Activated T-cell treated with anti-CD3 and anti-CD28 coated beads for 4 hours (primary cell): ENCODE measurements around the gene ZNF362.

Experiments
- DNase-seq: peaks from one replicate; pipeline ENCODE4 v3.0.0-alpha.2; 2020

ZNF362 gene

DNA sequence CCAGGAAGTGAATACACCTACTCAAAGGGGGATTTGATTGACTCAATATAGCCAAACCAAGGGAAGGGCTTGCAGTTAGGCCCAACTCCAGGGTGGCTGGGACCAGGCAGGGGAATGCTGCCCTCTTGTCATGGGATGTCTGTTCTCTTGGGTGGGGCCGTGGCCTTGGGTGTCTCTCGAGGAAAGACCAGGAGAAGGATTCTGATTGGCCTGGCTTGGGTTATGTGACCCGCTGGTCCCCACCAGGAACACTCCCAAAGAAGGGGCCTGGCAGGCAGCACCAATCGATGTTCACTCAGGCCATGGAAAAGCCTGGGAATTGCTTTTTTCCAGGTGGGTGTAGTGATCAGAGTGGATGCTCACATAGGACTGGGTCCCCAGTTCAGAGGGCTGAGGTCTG lies 10.1 kb upstream of the ZNF362 start:
- DNase-seq: no peak

DNA sequence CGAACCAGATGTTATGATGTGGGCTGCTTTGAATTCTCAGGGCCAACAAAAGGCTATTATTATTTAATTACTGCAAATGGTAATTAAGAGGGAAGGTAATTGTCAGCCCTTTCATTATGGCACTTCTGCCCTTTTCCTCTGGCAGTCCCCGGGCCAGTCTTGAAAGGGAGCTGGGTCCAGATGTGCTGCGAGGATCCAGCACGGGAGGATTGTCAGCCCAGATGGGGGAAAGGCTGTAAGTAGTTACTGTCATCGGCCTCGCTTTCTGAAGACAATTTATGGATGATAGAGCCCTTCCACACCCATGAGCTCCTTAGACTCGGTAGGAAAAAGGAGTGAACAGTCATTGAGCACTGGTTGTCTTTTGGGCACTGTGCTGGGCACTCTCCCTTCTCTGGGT lies 8.7 kb upstream of the ZNF362 start:
- no peak for DNase-seq

DNA sequence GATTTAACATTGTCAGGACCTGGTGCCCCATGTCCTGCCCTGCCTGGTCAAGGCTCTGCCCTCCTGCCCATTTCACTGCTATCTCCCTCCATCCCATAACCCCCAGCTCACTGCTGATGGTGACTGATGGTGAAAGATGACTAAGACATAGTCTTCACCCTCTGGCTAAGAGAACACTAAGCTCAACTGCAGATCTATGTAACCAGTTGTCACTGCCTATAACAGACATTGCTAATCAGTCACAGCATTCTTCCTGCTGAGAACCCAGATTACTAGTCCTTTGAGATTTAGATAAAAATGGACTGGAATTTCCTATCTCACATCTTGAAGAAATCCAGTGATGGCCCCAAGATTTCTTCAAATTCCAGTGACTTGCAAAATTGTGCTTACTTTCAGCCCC lies 8.0 kb upstream of the ZNF362 start:
- no peak for DNase-seq

DNA sequence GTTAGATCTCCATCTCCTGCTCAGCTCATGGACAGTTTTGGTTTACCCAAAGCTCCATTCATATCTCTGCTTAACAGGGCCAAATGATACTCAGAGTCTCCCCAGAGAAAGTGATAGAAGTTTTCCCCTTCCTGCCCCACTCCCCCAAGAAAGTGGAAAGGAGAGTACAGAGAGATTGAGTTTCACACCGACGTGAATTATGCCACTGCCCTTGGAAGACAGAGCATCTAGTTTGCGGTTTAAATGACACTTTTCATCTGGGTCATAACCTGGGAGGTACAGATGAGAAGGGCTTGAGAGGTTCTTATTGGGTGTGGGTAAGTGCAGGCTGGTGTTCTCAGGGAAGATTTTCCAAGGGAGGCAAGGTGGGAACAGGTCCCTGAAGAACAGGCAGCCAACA lies 6.9 kb upstream of the ZNF362 start:
- DNase-seq: no peak

DNA sequence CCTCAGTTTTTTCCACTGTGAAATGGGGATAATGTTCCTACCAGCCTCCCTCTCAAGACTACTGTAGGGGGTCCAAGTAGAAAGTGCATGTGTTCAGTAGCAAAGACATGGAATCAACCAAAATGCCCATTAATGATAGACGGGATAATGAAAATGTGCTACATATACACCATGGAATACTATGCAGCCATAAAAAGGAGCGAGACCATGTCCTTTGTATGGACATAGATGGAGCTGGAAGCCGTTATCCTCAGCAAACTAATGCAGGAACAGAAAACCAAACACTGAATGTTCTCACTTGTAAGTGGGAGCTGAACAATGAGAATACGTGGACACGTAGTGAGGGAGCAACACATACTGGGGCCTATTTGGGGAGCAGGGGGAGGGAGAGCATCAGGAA lies 6.1 kb upstream of the ZNF362 start:
- DNase-seq: no peak

DNA sequence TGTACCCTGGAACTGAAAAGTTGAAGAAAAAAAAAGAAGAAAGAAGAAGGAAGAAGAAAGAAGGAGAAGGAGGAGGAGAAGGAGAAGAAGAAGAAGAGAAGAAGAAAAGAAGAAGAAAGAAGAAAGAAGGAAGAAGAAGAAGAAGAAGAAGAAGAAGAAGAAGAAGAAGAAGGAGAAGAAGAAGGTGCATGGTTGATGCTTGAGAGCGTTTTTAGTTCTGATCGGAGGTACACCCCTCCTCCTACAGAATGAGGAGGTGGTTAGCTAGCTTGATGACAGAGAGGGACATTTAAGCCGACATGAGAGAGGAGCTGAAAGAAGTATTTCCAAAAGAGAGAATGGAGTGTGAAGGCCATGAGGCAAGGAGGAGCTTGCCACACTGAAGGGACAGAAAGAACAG lies 5.6 kb upstream of the ZNF362 start:
- DNase-seq: no peak

- no peak for DNase-seq
Measured at GRCh38 chr1:33254491-33254890, 1.8 kb upstream of the ZNF362 start.

- DNase-seq: peak; percentile 11
Measured at GRCh38 chr1:33255347-33256220, 708 bp upstream of the ZNF362 start.

DNA sequence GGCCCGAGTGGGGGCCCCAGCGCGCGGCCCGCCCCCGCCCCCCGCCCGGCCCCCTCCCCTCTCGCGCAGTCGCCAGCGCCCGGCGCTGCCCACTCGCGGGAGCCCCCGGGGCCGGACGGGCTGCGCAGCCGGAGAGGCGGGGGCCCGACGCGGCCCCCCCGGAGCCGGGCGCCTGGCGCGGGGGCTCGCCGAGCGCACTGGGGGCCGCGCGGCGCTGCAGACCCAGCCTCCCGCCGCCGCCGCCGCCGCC lies 146 bp upstream of the ZNF362 start:
- no peak for DNase-seq

- no peak for DNase-seq
Measured at GRCh38 chr1:33257207-33257771, 997 bp downstream of the ZNF362 start.

GRCh38 chr1:33257772-33258712 lies 1.8 kb downstream of the ZNF362 start:
- no peak for DNase-seq

GRCh38 chr1:33258788-33259274 lies 2.5 kb downstream of the ZNF362 start:
- DNase-seq: no peak

DNA sequence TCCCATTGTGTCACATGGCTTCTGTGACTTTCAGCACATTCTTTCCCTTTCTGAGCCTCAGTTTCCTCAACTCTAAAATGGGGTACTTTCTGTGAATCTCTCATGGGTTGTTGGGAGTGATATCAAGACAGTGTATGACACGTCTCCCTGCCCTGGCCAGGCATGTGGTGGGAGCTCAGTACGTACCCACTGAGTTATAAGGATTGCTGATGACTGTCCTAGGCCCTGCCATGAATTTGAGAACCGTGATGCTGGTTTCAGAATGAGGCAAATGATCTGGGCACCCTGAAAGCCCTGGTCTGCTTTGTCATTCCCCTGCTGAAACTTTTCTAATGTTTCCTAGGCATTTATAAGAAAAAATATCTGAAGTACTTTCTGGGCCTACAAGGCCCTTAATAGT lies 3.6 kb downstream of the ZNF362 start:
- DNase-seq: no peak

DNA sequence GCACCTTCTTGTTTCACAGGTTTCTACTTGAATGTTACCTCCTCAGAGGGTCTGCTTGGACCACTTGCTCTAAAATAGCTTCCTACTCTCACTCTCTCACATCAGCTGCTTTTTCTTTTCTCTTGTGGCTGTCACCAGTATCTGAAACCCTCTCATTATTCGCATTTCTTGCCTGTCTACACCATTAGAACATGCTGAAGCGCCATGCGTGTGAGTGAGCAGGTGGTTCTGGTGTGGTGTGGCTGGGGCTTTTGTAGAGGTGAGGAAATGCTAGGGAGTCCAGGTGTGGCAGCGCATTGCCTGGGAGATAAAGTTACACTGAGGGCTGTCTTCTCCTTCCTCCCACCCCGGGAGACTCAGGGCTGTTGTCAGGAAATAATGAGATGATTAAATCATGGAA lies 4.1 kb downstream of the ZNF362 start:
- no peak for DNase-seq

DNA sequence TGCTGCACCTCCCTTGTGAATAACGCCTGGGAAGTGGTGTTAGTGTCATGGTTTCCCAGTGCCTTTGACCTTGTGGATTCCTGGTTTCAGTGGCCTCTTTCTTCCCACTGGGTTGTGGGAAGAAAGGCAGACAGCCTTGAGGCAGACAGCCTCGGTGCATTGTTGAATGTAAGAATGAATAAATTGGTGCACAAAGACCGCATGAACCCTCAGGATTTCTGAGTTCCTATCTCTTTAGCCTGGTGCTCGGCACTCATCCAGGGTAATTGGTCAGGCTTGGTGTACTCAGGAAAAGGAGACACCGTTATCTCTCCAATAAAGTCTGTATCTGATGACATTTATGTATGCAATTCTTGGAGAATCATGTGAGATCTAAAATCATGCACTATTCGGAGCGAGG lies 5.1 kb downstream of the ZNF362 start:
- DNase-seq: no peak

DNA sequence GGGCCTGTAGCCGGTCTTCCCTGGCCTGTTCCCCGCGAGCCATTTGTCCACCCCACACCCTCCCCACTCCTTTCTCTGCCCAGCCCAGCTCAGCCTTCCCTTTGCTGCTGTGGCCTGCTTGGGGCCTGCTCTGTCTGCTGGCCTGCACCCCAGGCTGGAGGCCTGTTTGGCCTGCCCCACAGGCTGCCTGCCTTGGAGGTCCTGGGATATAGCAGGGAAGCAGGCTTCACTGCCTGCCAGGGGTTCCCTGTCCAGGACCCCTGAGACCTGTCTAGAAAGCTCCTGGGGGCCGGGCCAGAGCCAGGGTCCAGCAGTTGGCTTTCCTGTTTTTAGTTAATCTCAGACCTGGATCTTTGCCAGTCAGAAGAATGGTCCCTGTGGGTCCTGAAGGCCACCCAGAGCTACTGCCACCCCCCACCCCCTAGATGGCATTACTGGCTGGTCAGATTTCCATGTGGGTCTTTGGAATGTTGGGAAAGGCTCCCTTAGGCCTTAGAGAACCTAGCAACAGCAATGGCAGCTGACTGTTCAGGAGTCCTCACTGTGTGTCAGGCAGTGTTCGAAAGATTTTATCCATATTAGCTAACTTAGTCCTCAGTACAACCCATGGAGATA lies 7.7 kb downstream of the ZNF362 start:
- DNase-seq: no peak

DNA sequence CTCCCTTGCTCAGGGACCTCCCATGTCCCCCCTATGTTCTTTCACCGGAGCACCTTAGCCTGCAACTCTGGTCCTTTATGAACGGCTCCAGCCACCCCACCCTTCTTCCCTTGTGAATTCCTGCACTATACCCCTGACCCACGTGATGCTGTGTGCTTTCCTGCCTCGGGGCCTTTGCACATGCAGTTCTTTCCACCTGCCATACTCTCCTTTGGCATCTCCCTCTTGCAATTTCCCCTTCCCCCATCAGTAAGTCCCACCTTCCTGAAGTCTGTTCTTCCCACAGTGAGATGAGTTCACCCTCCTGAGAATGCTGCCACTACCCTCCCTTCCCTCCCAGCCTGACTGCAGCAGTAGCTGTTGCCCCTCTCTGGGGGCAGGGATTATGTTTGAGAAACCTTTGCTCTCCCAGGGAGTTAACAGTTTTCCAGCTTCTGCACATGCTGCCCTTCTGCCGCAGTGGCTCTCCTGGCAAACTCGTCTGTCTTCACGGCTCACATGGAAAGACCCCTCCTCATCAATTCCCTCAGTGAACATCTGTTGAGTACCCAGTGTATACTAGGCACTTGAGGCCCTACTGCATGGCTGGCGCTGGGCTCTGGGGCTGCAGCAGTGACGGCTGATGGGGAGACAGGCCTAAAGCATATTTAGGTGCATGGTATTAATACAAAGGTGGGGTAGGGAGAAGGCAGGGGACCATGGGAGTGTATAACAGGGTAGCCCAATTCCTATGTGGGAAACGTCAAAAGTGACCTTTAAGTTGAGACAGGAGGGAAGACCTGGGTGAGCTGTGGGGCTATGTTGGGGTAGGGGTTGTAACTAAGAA lies 9.7 kb downstream of the ZNF362 start:
- no peak for DNase-seq

GRCh38 chr1:33266766-33267165 lies 10.5 kb downstream of the ZNF362 start:
- no peak for DNase-seq

DNA sequence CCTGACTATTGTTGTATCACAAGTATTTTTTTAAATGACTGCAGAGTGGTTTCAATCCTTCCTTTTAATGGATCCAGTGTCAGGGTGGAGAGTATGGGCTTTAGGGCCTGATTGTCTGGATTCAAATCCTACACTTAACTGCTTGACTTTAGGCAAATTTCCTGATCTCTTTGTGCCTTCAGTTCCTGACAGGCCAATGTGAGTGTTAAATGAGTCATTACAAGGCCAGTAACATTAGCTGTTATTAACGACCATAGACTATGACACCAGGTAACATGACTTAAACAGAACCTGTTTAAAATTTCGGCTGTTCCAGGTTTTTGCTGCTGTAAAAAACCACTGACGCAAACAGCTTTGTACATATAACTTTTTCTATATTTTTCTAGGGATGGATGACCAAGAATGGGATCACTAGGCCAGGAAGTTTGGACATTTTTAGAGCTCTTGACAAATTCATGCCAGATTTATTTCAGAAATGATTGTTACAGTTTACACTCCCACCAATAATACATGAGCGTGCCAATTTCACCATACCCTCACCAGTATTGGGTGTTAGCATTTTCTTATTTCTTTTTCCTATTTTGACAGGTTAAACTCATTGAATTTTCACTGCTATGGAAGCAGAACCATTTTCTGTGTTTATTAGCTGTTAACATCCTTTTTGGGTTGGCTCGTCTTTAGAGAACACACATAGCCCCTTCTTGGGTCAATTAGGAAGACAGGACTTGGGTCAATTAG lies 11.3 kb downstream of the ZNF362 start:
- DNase-seq: no peak

DNA sequence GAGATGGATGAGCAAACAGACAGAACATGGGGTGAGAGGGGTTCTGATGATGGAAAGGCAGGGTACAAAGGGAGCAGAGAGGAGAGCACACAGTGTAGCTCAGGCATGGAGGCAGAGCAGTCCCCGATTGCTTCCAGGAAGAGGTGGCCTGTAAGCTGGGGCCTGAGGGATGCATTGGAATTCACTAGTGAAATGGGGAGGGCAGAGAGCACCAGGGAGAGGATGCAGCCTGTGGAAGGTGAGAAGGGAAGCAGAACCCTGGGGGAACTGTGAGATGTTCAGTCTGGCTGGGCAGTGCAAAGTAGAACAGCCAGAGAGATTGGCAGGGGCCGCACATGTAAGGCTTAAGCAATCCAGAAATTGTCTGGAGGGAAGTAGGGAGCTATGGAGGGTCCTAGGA lies 12.2 kb downstream of the ZNF362 start:
- no peak for DNase-seq

DNA sequence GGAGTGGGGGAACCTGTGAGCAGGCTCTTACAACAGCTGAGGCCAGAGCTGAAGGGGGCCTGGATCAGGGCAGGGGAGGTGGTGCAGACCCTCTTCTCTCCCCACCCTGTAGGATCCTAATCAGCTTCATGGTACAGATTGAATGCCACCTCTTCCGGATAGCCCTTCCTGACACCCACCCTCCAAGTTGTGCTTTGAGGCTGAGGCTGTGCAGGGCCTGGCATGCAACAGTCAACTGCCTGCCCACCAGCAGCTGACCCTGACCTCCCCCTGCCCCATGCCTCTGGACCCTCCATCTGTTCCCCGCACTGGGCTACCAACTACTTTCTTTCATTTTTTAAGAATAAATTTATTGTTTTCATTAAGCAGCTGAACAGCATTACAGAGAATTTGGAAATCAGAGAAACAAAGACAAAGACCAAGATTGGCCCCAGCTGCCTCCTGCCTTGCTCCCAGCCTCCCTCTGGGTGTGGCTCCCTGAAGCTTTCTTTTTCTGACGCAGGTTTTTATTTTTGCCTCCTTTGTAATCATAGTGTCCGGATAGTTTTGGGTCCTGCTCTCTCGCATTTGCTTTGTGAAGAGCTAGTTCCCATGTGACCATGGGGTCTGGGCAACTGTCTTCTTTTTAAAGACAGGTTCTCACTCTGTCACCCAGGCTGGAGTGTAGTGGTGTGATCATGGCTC lies 12.8 kb downstream of the ZNF362 start:
- no peak for DNase-seq
